KMS-11 (cell line): ENCODE results near the gene DMKN.
"Not testable (repeated sequence)": the region's sequence is repeated elsewhere in the genome, so short reads cannot be mapped to it uniquely, and the experiment has no call there.

Experiments used
- H2AFZ ChIP-seq: fragments of 200-600 bp; sonication (generic); 2 replicates; pipeline ENCODE4 v1.6.1; 2016; ENCODE audit warnings: antibody characterized with exemption, mixed run types, low read depth
- H3K27ac ChIP-seq: fragments of 200-600 bp; sonication (generic); 2 replicates; pipeline ENCODE4 v1.6.1; 2016; ENCODE audit warnings: mild to moderate bottlenecking, mixed run types
- H3K27me3 ChIP-seq: fragments of 200-600 bp; sonication (generic); 2 replicates; pipeline ENCODE4 v1.6.1; 2017; ENCODE audit warnings: mild to moderate bottlenecking, low read depth, mixed run types, moderate library complexity; ENCODE audit not compliant: insufficient read depth
- H3K36me3 ChIP-seq: fragments of 200-600 bp; sonication (generic); 2 replicates; pipeline ENCODE4 v1.6.1; 2017; ENCODE audit warnings: mild to moderate bottlenecking, mixed run types; ENCODE audit not compliant: insufficient read depth
- H3K4me1 ChIP-seq: fragments of 200-600 bp; sonication (generic); 2 replicates; pipeline ENCODE4 v1.6.1; 2016; ENCODE audit warnings: mild to moderate bottlenecking, low read depth, mixed run types; ENCODE audit not compliant: poor library complexity, severe bottlenecking
- H3K4me2 ChIP-seq: fragments of 200-600 bp; sonication (generic); 2 replicates; pipeline ENCODE4 v1.7.0; 2016; ENCODE audit warnings: mild to moderate bottlenecking, mixed run types
- H3K4me3 ChIP-seq: fragments of 200-600 bp; sonication (generic); IDR thresholded peaks from 2 replicates; pipeline ENCODE4 v1.6.1; 2017; ENCODE audit warnings: low read depth, low read length, mixed read lengths; ENCODE audit not compliant: insufficient read depth
- H3K79me2 ChIP-seq: fragments of 200-600 bp; sonication (generic); 2 replicates; pipeline ENCODE4 v1.6.1; 2016; ENCODE audit warnings: low read depth, mixed run types; ENCODE audit not compliant: insufficient read depth
- H3K9ac ChIP-seq: fragments of 200-600 bp; sonication (generic); 2 replicates; pipeline ENCODE4 v1.6.1; 2016; ENCODE audit warnings: mild to moderate bottlenecking, mixed run types
- H4K20me1 ChIP-seq: fragments of 200-600 bp; sonication (generic); 2 replicates; pipeline ENCODE4 v1.6.1; 2016; ENCODE audit warnings: mild to moderate bottlenecking, mixed run types; ENCODE audit not compliant: insufficient read depth
- TF ChIP-seq, protein P1 (sequence below): fragments of 200-600 bp; sonication (generic); conservative IDR thresholded peaks from 2 replicates; pipeline ENCODE4 v1.6.1; 2017; ENCODE audit warnings: low read depth, mild to moderate bottlenecking, antibody characterized with exemption, low read length, moderate library complexity, mixed read lengths

The DMKN gene

DNA sequence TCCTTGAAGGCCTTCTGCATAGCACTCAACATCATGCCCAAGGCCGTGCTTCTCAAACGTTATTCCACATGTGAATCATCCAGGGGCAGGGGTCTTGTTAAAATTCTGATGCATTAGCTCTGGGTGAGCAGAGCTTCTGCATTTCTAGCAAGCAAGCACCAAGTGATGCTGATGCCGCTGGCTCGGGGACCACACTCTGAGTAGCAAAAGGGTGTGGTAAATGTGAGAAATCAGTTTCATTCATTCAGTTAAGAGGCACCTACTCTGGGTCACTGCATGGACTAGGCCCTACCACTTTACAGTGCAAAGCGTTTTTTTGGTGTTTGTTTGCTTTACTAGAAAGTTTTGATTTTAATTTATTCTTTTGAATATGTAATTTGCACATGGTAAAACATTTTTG, 30.4 kb downstream of the DMKN start:
- no peaks in the 10 kb centered on the region for H3K36me3 ChIP-seq
- H4K20me1 ChIP-seq: no peaks in the 10 kb centered on the region
- H2AFZ ChIP-seq: no peak overlapping the region
- peaks cover 20% of the 10 kb centered on the region; the same call in 1 of the 2 replicates for H3K27me3 ChIP-seq
- H3K4me2 ChIP-seq: no peak overlapping the region
- H3K4me1 ChIP-seq: no peaks in the 10 kb centered on the region
- H3K27ac ChIP-seq: no peak overlapping the region
- H3K79me2 ChIP-seq: no peaks in the 10 kb centered on the region
- no peak overlapping the region for H3K9ac ChIP-seq
- TF ChIP-seq, protein P1, sequence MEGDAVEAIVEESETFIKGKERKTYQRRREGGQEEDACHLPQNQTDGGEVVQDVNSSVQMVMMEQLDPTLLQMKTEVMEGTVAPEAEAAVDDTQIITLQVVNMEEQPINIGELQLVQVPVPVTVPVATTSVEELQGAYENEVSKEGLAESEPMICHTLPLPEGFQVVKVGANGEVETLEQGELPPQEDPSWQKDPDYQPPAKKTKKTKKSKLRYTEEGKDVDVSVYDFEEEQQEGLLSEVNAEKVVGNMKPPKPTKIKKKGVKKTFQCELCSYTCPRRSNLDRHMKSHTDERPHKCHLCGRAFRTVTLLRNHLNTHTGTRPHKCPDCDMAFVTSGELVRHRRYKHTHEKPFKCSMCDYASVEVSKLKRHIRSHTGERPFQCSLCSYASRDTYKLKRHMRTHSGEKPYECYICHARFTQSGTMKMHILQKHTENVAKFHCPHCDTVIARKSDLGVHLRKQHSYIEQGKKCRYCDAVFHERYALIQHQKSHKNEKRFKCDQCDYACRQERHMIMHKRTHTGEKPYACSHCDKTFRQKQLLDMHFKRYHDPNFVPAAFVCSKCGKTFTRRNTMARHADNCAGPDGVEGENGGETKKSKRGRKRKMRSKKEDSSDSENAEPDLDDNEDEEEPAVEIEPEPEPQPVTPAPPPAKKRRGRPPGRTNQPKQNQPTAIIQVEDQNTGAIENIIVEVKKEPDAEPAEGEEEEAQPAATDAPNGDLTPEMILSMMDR: no peak
- H3K4me3 ChIP-seq: no peak overlapping the region

DNA sequence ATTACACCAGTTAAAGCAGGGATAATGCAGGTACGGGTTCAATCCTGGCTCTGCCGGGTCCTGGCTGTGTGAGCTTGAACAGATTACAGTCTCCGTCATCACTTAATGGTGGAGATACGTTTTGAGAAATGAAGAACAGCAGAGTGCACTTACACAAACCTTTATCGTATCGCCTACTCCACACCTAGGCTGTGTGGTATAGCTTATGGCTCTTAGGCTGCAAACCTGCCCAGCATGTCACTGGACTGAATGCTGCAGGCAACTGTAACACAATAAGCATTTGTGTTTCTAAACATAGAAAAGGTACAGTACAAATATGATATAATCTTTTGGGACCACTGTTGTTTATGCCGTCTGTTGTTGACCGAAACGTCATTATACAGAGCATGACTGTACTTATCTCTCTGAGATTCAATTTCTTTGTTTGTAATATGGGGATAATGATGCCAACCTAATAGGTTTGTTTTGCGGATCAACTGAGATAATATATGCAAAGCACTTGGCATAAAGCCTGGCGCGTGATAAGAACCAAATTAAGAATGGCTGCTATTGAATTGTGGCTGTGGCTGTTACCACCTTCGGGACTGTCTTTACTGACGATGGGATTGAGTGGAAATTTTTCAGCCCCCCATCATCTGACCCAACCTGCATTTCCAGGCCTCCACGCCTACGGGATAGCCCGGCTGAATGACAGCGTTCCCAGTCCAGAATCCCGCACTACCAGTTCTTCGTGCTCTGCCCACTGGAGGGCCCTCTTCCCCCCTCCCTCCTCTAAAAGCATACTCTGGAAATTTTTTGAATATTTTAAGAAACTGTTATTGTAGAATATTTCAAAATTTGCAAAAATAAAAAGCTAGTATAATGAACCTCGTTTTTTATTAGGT, 34.4 kb downstream of the DMKN start:
- Histone ChIP-seq H3K27me3 (no peaks in the 10 kb centered on the region; the same call in 1 of the 2 replicates), H3K9ac (no peak overlapping the region), H3K79me2 (no peaks in the 10 kb centered on the region), H3K36me3 (no peaks in the 10 kb centered on the region), H3K4me1 (no peaks in the 10 kb centered on the region), H4K20me1 (no peaks in the 10 kb centered on the region), H3K27ac (no peak overlapping the region), H3K4me2 (no peak overlapping the region), H3K4me3 (no peak overlapping the region), H2AFZ (no peak overlapping the region)
- TF ChIP-seq, protein P1: no peak

DNA sequence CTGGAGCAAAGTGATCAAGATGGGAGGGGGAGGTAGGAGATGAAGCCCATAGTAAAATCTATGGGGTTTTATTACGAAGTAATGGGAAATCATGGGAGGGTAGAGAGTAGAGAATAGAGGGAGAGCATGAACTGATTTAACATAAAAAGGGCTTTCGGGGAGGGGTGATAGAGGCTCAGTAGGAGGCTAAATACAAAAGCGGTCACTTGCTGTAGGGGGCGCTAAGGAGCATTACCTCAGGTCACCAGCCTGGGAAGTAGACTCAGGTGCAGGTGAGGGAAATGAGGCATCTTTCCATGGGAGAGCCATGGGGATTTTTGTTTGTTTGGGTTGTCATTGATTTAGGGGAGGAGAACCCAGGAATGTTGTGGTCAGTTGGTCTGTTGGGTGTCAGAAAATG, 37.3 kb downstream of the DMKN start:
- Histone ChIP-seq H3K4me2 (no peak overlapping the region), H3K27me3 (no peaks in the 10 kb centered on the region; the same call in 1 of the 2 replicates), H4K20me1 (no peaks in the 10 kb centered on the region), H3K4me3 (no peak overlapping the region), H3K9ac (no peak overlapping the region), H3K36me3 (no peaks in the 10 kb centered on the region), H3K79me2 (no peaks in the 10 kb centered on the region), H3K27ac (no peak overlapping the region), H3K4me1 (no peaks in the 10 kb centered on the region), H2AFZ (no peak overlapping the region)
- TF ChIP-seq, protein P1: no peak; the same call in 1 of the 2 replicates

DNA sequence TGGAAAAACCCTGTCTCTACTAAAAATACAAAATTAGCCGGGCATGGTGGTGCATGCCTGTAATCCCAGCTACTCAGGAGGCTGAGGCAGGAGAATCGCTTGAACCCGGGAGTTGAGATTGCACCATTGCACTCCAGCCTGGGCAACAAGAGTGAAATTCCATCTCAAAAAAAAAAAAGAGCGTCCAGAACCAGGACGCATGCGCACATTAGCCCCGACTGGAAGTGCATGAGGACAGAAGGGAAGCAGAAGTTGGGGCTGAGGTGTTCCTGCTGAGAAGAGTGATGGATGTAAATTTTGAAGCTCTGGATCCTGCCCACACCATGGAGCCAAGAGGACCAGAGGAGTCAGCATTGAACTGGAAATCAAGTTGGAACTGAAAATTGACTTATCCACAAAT, 38.9 kb downstream of the DMKN start:
- H3K27ac ChIP-seq: not testable (repeated sequence)

DNA sequence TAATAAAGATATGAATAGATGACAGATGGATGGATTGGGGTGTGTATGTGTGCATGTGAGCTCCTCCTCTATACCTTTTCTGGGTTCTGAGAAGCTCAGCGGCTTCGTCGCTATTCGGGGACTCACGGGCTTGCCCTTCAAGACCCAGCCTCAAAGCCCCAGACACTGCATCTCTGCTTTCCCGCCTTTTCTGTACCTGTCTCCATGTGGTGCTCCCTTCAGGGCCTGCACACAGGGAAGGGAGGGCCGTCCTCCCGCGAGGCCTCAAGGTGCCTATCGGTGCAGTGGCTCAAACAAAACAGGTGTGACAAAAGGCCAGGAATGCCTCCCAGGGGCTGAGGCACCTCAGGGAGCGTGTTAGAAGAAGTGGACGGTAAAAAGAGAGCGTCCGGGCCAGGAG, 39.3 kb downstream of the DMKN start:
- no peak overlapping the region for H3K4me3 ChIP-seq
- H3K27ac ChIP-seq: no peak overlapping the region
- no peaks in the 10 kb centered on the region; the same call in 1 of the 2 replicates for H3K27me3 ChIP-seq
- TF ChIP-seq, protein P1: no peak
- H3K9ac ChIP-seq: no peak overlapping the region
- H2AFZ ChIP-seq: no peak overlapping the region
- no peaks in the 10 kb centered on the region for H4K20me1 ChIP-seq
- no peaks in the 10 kb centered on the region for H3K36me3 ChIP-seq
- H3K79me2 ChIP-seq: no peaks in the 10 kb centered on the region
- no peak overlapping the region for H3K4me2 ChIP-seq
- H3K4me1 ChIP-seq: no peaks in the 10 kb centered on the region

More for the DNA sequence above, 38.9 kb downstream of the DMKN start:
- not testable (repeated sequence) for H3K9ac ChIP-seq, H3K36me3 ChIP-seq, H3K4me2 ChIP-seq, H3K4me1 ChIP-seq, H3K27me3 ChIP-seq, H4K20me1 ChIP-seq, H2AFZ ChIP-seq, H3K79me2 ChIP-seq, H3K4me3 ChIP-seq
